H1 (cell line): ENCODE results near the gene PEPD. TPM values are rescaled to one million over a fixed set of nuclear protein-coding genes. Genes with fewer than 3 reads are reported as not detected.
A peak's percentile ranks its signal among the peaks of the same experiment; 100 is the strongest.

Experiments
- CTCF ChIA-PET: fragments of 300-600 bp; sonication (Branson Sonifier 250); formaldehyde crosslinking; loops from one replicate; lab custom pipeline; 2021; ENCODE audit not compliant: partially characterized antibody; lab: Charles Lee
- POLR2A ChIA-PET: fragments of 300-600 bp; sonication (Branson Sonifier 250); formaldehyde crosslinking; loops from one replicate; lab custom pipeline; 2021; ENCODE audit warnings: inconsistent platforms; ENCODE audit not compliant: partially characterized antibody; lab: Charles Lee
- DNase-seq, 2 experiments: peaks; one replicate each; pipeline versions ENCODE4 v3.0.0 to v3.0.0-alpha.2; 2010 to 2022; ENCODE audit warnings: low spot score in 2 of 2, low read depth in 1 of 2, mixed read lengths in 1 of 2
- FAIRE-seq: peaks from 2 replicates; lab custom pipeline; 2011; peaks lifted over from hg19 to GRCh38; lab: Jason Lieb, UNC
- H2AFZ ChIP-seq: 2 replicates; pipeline ENCODE4 v1.8.1; 2012; ENCODE audit warnings: low read length, inconsistent platforms
- H2AK5ac ChIP-seq: 2 replicates; pipeline ENCODE4 v1.6.1; 2013; ENCODE audit warnings: low read depth, low read length
- H2BK120ac ChIP-seq: replicated peaks from 2 replicates; pipeline ENCODE3; 2013; ENCODE audit warnings: low read depth, low read length, inconsistent platforms
- H2BK12ac ChIP-seq: 2 replicates; pipeline ENCODE4 v1.6.1; 2013; ENCODE audit warnings: low read depth, low read length
- H2BK15ac ChIP-seq: 2 replicates; pipeline ENCODE4 v1.6.1; 2013; ENCODE audit warnings: low read length
- H2BK20ac ChIP-seq: 2 replicates; pipeline ENCODE4 v1.6.1; 2013; ENCODE audit warnings: low read length
- H2BK5ac ChIP-seq: 2 replicates; pipeline ENCODE4 v1.6.1; 2013; ENCODE audit warnings: low read depth, low read length
- H3K14ac ChIP-seq: 2 replicates; pipeline ENCODE4 v1.6.1; 2013; ENCODE audit warnings: inconsistent platforms; ENCODE audit not compliant: insufficient read length
- H3K18ac ChIP-seq: 2 replicates; pipeline ENCODE4 v1.6.1; 2013; ENCODE audit warnings: low read length; ENCODE audit errors: extremely low read depth
- H3K23ac ChIP-seq: 2 replicates; pipeline ENCODE4 v1.6.1; 2013; ENCODE audit warnings: inconsistent platforms; ENCODE audit not compliant: insufficient read length
- H3K23me2 ChIP-seq: 2 replicates; pipeline ENCODE4 v1.6.1; 2013; ENCODE audit warnings: low read depth, low read length
- H3K27ac ChIP-seq: 2 replicates; pipeline ENCODE4 v1.6.1; 2011; ENCODE audit warnings: low read depth, low read length, inconsistent platforms
- H3K27me3 ChIP-seq, 4 experiments: replicated peaks in 1 of 4; 1 replicate in 1 of 4; 2 replicates in 3 of 4; pipeline versions ENCODE4 v1.6.1 to v1.8.1; 2011 to 2013; ENCODE audit warnings: low read length in 3 of 4, mild to moderate bottlenecking in 3 of 4, inconsistent platforms in 2 of 4, mixed read lengths in 2 of 4, moderate library complexity in 1 of 4; ENCODE audit not compliant: control insufficient read depth in 3 of 4, insufficient read depth in 3 of 4; ENCODE audit errors: extremely low read depth in 1 of 4
- H3K36me3 ChIP-seq, 4 experiments: 2 replicates each; pipeline versions ENCODE4 v1.6.1 to v1.8.1; 2011 to 2013; ENCODE audit warnings: mild to moderate bottlenecking in 4 of 4, low read length in 3 of 4, moderate library complexity in 2 of 4, control low read depth in 1 of 4, inconsistent platforms in 1 of 4; ENCODE audit not compliant: insufficient read depth in 4 of 4, control insufficient read depth in 2 of 4
- H3K4ac ChIP-seq: replicated peaks from 2 replicates; pipeline ENCODE3; 2013; ENCODE audit warnings: low read length, low read depth, mixed read lengths, inconsistent platforms; ENCODE audit not compliant: insufficient read length
- H3K4me1 ChIP-seq, 4 experiments: replicated peaks in 1 of 4; 1 replicate in 1 of 4; 2 replicates in 3 of 4; pipeline versions ENCODE4 v1.6.1 to v1.8.1; 2011 to 2013; ENCODE audit warnings: low read length in 3 of 4, inconsistent platforms in 2 of 4, mixed read lengths in 1 of 4; ENCODE audit not compliant: insufficient read depth in 4 of 4, control insufficient read depth in 3 of 4
- H3K4me2 ChIP-seq, 2 experiments: 2 replicates each; pipeline versions ENCODE4 v1.6.1 to v1.8.1; 2011 to 2013; ENCODE audit warnings: low read depth in 2 of 2, low read length in 2 of 2, control low read depth in 1 of 2, inconsistent platforms in 1 of 2, mild to moderate bottlenecking in 1 of 2; ENCODE audit not compliant: insufficient read depth in 1 of 2
- H3K4me3 ChIP-seq, 4 experiments: fragments of 200-600, 300-600 bp in 1 of 4; sonication (generic), shearing (Covaris generic), sonication (Bioruptor Twin) in 1 of 4; 2 replicates each; pipeline versions ENCODE4 v1.5.1 to v1.8.1; 2011 to 2016; ENCODE audit warnings: low read length in 4 of 4, low read depth in 3 of 4, control low read depth in 2 of 4, inconsistent platforms in 2 of 4, mild to moderate bottlenecking in 2 of 4, mixed read lengths in 1 of 4, moderate library complexity in 1 of 4; ENCODE audit not compliant: insufficient read depth in 2 of 4; ENCODE audit errors: extremely low read depth in 1 of 4
- H3K56ac ChIP-seq: replicated peaks from 2 replicates; pipeline ENCODE3; 2013; ENCODE audit warnings: low read depth, mild to moderate bottlenecking, mixed read lengths, low read length, inconsistent platforms; ENCODE audit not compliant: insufficient read length
- H3K79me1 ChIP-seq: 2 replicates; pipeline ENCODE4 v1.6.1; 2013; ENCODE audit warnings: low read depth, low read length, control low read depth
- H3K79me2 ChIP-seq, 2 experiments: 2 replicates each; pipeline versions ENCODE4 v1.6.1 to v1.8.1; 2012 to 2013; ENCODE audit warnings: low read length in 2 of 2, mild to moderate bottlenecking in 2 of 2, inconsistent platforms in 1 of 2; ENCODE audit not compliant: insufficient read depth in 2 of 2, control insufficient read depth in 1 of 2
- H3K9ac ChIP-seq, 4 experiments: replicated peaks in 1 of 4; 1 replicate in 1 of 4; 2 replicates in 3 of 4; pipeline versions ENCODE4 v1.6.1 to v1.8.1; 2011 to 2013; ENCODE audit warnings: low read depth in 3 of 4, low read length in 3 of 4, control low read depth in 2 of 4, mild to moderate bottlenecking in 2 of 4, moderate library complexity in 2 of 4, inconsistent platforms in 1 of 4; ENCODE audit errors: extremely low read depth in 1 of 4
- H3K9me3 ChIP-seq, 2 experiments: 2 replicates each; pipeline versions ENCODE4 v1.6.1 to v1.8.1; 2012 to 2013; ENCODE audit warnings: mild to moderate bottlenecking in 2 of 2, moderate library complexity in 2 of 2, control low read depth in 1 of 2, inconsistent platforms in 1 of 2, low read depth in 1 of 2, low read length in 1 of 2, mixed read lengths in 1 of 2; ENCODE audit not compliant: insufficient read depth in 2 of 2
- H4K20me1 ChIP-seq, 2 experiments: replicated peaks in 1 of 2; 2 replicates each; pipeline versions ENCODE3 to v1.8.1; 2011 to 2013; ENCODE audit warnings: inconsistent platforms in 2 of 2, low read length in 2 of 2, mild to moderate bottlenecking in 1 of 2; ENCODE audit not compliant: insufficient read depth in 2 of 2, control insufficient read depth in 1 of 2
- H4K5ac ChIP-seq: 2 replicates; pipeline ENCODE4 v1.6.1; 2013; ENCODE audit warnings: low read length, low read depth, mixed read lengths, inconsistent platforms; ENCODE audit not compliant: insufficient read length
- H4K8ac ChIP-seq: 2 replicates; pipeline ENCODE4 v1.8.0; 2013; ENCODE audit warnings: mild to moderate bottlenecking, moderate library complexity, low read length, inconsistent platforms; ENCODE audit not compliant: insufficient read depth; ENCODE audit errors: extremely low read depth
- H4K91ac ChIP-seq: replicated peaks from 2 replicates; pipeline ENCODE3; 2013; ENCODE audit warnings: low read length, mixed read lengths, inconsistent platforms; ENCODE audit not compliant: insufficient read length
- MAX ChIP-seq: IDR thresholded peaks from 2 replicates; pipeline ENCODE4 v1.6.1; 2012; ENCODE audit warnings: inconsistent platforms
- TBP ChIP-seq: IDR thresholded peaks from 2 replicates; pipeline ENCODE4 v1.6.1; 2011; ENCODE audit warnings: low read depth, low read length, improper control_type of control experiment
- YY1 ChIP-seq: IDR thresholded peaks from 2 replicates; pipeline ENCODE4 v1.6.1; 2011; ENCODE audit warnings: low read depth, mild to moderate bottlenecking, low read length
- WGBS, 2 experiments: shearing (Covaris generic) in 1 of 2; methylation state at CpG; one replicate each; pipeline versions ENCODE4 v1.1.6 to v1.1.7; 2013 to 2015; ENCODE audit warnings: low lambda C conversion rate in 2 of 2, mixed read lengths in 2 of 2, inconsistent platforms in 1 of 2, low coverage in 1 of 2, missing lambda C conversion rate in 1 of 2; ENCODE audit not compliant: insufficient replicate concordance in 2 of 2, insufficient coverage in 1 of 2, insufficient read length in 1 of 2; ENCODE audit errors: extremely low coverage in 1 of 2, missing lambda C conversion rate in 1 of 2; 5-methylcytosine and 5-hydroxymethylcytosine counted together
- polyA plus RNA-seq, 7 experiments: library from polyadenylated mRNA; depleted of rRNA in 3 of 7; stranded (reverse) in 5 of 7; unstranded in 2 of 7; fragments of >200 nt in 5 of 7; fragments of 200-250 nt in 2 of 7; gene quantifications; 1 replicate in 5 of 7; 2 replicates in 1 of 7; 4 replicates in 1 of 7; pipeline versions ENCODE4 v1.2.1 to v1.2.3, GENCODE V29; 2011 to 2013; ENCODE audit warnings: missing spikeins in 2 of 7, mixed read lengths in 2 of 7
- total RNA-seq: library from RNA; stranded (reverse); fragmentation: NEBNext Ultra II Directional; extraction: Animal tissue kit (Norgen Biotek cat#: 25700); gene quantifications from 2 replicates; pipeline ENCODE4 v1.2.1, GENCODE V29; 2021

The PEPD gene
- total and polyA plus RNA-seq, 2 of the 8 experiments (the other 6 are each of a cell fraction or from before 2014, with no cell fraction given) = 84.1 to 178 TPM

DNA sequence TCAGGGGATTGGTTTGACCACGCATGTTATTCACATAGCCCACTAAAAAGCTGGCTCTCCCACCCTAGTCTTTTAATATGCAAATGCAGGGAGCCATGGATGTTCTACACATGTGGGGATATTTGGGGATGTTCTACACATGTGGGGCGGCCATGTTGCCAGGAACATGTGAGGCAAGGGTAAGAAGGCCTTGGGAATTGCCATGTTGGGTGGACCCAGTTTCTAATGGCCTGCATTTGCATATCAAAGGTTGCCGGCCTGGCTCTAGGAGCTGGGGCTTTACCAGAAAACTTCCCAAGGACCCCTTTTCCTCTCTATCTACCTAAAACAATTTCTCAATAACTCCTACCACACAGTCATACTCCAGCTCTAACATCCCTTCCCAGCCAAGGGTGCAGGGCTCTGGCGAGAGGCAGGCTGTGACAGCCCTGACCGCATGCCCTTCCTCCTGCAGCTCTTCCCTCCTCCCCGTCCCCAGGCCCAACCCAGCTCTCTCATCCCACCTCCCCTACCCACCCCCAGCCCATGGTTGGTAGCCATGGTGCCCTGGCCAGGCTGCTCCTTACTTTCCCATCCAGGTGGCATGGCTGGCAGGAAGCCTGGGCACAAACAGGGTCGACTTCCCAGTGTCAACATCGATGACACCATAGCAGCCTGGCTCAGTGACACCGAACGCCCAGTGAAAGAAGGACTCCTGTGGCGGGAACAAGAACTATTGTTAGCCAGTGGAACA lies 11.0 kb downstream of the PEPD start:
- Histone ChIP-seq H3K4ac (no peak overlapping the region), H3K18ac (0 out of 2 replicates have a peak overlapping the region, but pooled peaks have one; percentile 43), H3K27me3 (no peaks in the 10 kb centered on the region; a peak in 1 of 7 replicates), H3K36me3 (no peaks in the 10 kb centered on the region; a peak in 2 of 8 replicates), H3K4me2 (peak overlapping the region in 1 of 2 experiments; percentile 52; a peak in 1 of 4 replicates), H3K14ac (no peak overlapping the region), H3K27ac (peak overlapping the region; percentile 49; the same call in 1 of the 2 replicates), H3K4me3 (no peak overlapping the region), H3K9ac (no peak overlapping the region), H2AK5ac (peak overlapping the region; percentile 66; the same call in 1 of the 2 replicates), H4K5ac (no peak overlapping the region), H3K79me1 (peaks cover 35% of the 10 kb centered on the region), H2BK120ac (no peak overlapping the region), H4K91ac (peak overlapping the region; percentile 65), H2BK5ac (peak overlapping the region; percentile 40; the same call in 1 of the 2 replicates), H2BK12ac (peak overlapping the region; percentile 80; the same call in 1 of the 2 replicates), H2BK20ac (no peak overlapping the region), H3K23ac (no peak overlapping the region), H4K20me1 (peaks cover 4 to 28% of the 10 kb centered on the region in 2 experiments), H3K23me2 (peaks cover 11% of the 10 kb centered on the region; the same call in 1 of the 2 replicates), H4K8ac (no peak overlapping the region; the same call in 1 of the 2 replicates), H2BK15ac (no peak overlapping the region; the same call in 1 of the 2 replicates), H3K79me2 (peaks cover 0 to 23% of the 10 kb centered on the region in 2 experiments; a peak in 3 of 4 replicates), H3K56ac (no peak overlapping the region), H3K9me3 (no peaks in the 10 kb centered on the region), H3K4me1 (peaks cover 0 to 15% (median 7%) of the 10 kb centered on the region in 4 experiments; a peak in 6 of 7 replicates), H2AFZ (no peak overlapping the region)
- POLR2A ChIA-PET = interaction anchor here (0.8 to 2.1 kb wide), 3 partner anchors 10 to 230 kb away, joined by 3 to 14 read pairs (median 3); partner anchors contain the start of gene PEPD
- WGBS, 2 experiments = 82% methylated on average over 10 of the region's 11 CpGs; no CpG with 5 or more reads in 1 of the 2 experiments
- CTCF ChIA-PET = interaction anchor here (1.0 to 2.0 kb wide), 7 partner anchors 32 to 274 kb away, joined by 3 to 16 read pairs (median 4); no protein-coding TSS in a partner anchor
- FAIRE-seq (no peak), DNase-seq (no peak)
- TF ChIP-seq MAX = peak; percentile 8; the same call in 1 of the 2 replicates
- TF ChIP-seq TBP = no peak
- peak; percentile 74 for TF ChIP-seq YY1
